Epithelial cell of esophagus (primary cell): ENCODE results near the gene HOXA9.

Experiments
- DNase-seq: peaks from one replicate; pipeline ENCODE4 v3.0.0; 2010; ENCODE audit warnings: low read depth
- H3K4me3 ChIP-seq: 2 replicates; pipeline ENCODE4 v1.5.1; 2011; ENCODE audit warnings: mild to moderate bottlenecking, low read length, control low read depth
- TF ChIP-seq, protein P1 (sequence below): IDR thresholded peaks from 2 replicates; pipeline ENCODE4 v1.5.1; 2011; ENCODE audit warnings: low read depth, mild to moderate bottlenecking, low read length, control low read depth, inconsistent platforms; ENCODE audit not compliant: insufficient read depth; ENCODE audit errors: missing control alignments

Gene HOXA9

GRCh38 chr7:27164045-27164366 lies 1.3 kb downstream of the HOXA9 start:
- TF ChIP-seq, protein P1, sequence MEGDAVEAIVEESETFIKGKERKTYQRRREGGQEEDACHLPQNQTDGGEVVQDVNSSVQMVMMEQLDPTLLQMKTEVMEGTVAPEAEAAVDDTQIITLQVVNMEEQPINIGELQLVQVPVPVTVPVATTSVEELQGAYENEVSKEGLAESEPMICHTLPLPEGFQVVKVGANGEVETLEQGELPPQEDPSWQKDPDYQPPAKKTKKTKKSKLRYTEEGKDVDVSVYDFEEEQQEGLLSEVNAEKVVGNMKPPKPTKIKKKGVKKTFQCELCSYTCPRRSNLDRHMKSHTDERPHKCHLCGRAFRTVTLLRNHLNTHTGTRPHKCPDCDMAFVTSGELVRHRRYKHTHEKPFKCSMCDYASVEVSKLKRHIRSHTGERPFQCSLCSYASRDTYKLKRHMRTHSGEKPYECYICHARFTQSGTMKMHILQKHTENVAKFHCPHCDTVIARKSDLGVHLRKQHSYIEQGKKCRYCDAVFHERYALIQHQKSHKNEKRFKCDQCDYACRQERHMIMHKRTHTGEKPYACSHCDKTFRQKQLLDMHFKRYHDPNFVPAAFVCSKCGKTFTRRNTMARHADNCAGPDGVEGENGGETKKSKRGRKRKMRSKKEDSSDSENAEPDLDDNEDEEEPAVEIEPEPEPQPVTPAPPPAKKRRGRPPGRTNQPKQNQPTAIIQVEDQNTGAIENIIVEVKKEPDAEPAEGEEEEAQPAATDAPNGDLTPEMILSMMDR: no peak
- DNase-seq: no peak
- H3K4me3 ChIP-seq: no peak overlapping the region

DNA sequence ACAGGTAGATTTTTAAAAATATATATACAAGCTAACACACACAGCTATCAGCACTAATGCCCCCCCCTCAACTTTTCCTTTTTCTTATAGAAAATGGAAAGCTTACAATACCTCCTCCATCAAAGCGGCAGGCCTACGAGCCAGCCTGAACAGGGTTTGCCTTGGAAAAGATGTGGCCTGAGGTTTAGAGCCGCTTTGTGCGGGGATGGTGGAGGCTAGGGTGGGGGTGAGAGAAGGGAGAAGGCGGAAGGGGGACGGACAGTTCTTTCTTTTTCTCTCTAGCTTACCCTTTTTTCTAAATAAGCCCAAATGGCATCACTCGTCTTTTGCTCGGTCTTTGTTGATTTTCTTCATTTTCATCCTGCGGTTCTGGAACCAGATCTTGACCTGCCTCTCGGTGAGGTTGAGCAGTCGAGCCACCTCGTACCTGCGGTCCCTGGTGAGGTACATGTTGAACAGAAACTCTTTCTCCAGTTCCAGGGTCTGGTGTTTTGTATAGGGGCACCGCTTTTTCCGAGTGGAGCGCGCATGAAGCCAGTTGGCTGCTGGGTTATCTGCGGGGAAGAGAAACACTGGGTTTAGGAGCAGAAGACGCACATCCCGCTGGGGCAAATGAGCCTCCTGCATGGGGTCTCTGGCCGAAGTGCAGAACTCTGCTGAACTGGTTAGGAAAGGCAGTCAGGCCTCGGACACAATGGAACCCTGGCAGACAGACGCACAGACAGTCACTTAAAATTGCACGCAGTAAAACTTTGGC lies 1.9 kb downstream of the HOXA9 start:
- H3K4me3 ChIP-seq: no peak overlapping the region
- no peak for DNase-seq
- TF ChIP-seq, protein P1: no peak

DNA sequence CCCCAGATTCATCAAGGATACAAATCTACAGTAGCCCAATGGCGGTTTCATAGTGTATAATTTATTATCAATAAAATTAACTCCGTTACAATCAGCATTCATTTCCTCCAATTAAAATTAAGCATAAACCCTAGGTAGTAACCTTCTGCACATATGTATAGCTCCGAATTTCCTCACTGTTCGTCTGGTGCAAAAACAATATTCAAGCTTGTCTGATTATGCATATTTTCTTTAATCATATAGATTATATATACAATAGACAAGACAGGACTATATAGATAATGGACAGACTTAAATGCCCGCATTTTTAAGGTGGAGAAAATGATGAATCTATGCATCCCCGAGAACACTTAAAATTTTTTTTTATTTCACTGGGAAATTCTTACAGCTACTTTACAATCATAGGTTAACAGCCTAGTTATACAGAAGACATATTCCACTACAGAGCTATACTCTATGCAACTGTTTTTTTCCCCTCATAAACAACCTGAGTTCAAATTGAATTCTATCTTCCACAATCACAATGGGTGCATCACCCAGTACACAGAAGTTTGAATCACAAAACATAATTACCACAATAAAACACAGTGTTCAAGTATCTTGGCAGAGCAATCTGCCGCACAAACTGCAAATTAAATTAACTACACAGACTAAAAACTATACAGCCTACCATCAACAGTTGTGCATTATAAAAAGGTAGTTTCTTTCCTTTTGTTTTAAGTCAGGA lies 2.6 kb downstream of the HOXA9 start:
- H3K4me3 ChIP-seq: no peak overlapping the region
- DNase-seq: no peak
- TF ChIP-seq, protein P1: no peak

DNA sequence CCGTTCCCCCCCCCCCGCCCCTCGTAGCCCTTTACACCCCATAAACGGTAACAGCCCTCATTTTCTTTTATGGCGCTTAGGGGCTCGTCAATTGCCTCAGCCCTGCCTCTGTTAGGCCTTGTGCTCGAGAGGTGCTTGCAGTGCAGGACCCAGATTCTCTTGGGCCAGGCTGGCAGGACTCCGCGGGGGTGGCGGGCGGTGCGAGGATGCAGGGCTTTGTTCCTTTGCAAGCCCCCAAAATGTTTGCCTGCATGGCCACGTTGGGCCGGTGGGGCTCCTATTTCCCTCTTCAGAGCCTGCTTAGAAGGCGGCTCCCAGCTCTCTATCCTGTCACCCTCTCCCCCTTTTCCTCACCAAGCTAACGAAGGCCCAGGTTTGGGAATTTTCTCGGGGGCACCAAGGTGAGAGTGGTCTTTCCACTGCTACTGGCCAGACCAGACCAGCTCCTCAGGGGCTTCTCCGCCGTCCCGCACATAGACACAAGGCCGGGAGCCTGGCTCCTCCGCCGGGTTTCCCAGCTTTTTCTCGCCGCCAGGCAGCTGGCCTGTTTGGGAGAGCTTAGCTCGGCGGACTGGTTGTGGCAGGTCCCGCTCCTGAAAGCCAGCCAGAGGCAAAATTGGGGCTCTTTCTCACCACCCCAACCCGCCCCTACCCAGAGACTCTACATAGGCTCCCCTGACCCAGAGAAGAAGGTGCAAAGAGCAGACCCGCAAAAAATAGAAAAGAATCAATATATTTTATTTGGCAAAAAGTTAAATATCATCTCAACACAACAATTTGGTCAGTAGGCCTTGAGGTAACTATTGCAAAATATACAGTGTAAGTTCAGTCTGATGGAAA lies 3.4 kb downstream of the HOXA9 start:
- H3K4me3 ChIP-seq: no peak overlapping the region
- TF ChIP-seq, protein P1: no peak
- DNase-seq: no peak

DNA sequence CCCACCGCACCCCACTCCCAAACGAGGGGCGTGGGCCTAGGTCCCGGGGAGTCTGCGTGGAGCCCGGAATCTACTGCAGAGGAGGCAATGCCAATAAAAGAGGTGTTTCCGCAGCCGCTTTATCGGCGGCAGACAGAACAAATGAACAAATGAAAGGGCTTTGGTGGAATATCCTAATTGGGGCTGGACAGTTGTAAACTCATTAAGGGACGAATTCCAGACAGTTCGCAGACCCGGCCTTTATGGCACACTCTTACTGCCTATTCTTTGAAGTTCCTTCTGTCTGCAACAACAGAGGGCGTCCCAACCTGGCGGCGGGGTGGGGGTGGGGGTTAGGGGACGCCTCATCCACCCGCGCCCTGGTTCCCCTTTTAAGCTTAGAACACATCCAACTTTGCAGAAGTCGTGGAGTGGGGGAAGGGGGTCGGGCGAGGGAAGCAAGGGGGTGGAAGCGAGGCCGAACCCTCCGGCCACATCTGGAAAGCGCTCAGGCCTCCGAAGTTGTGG lies 4.1 kb downstream of the HOXA9 start:
- H3K4me3 ChIP-seq: peak overlapping the region; percentile 52
- DNase-seq: no peak
- TF ChIP-seq, protein P1: no peak

DNA sequence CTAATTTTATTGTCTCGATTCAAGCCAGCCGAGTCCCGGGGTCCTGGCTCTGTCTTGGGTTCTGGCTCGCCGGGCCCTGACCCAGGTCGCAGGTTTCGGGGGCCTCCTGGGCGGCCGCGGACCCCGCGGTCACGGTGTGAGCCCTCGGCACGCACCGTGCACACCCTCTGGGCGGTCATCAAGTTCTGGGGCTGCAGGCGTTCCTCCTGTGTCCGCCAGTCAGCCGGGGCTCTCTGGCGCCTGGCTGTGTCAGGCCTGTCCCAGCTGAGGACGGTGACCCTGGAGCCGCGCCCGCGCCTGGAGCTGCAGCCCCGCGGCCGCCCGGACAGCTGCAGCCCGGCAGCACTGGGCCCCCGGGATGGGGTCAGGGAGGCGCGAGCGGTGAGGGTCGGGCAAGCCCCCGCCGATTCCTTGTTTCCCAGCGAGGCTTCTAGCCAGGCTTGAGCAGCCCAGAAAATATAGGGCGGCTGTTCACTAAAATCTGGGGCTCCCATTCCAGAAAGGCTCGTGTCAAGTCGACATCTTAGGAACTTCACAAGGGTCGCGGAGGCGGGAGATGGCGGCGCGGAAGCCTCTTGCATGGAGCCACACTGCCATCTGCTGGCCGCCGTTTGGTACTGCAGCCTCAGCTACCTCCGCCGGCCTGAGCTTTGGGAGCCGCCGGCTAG lies 4.7 kb downstream of the HOXA9 start:
- TF ChIP-seq, protein P1: peak; percentile 91
- DNase-seq: peak; percentile 75
- peak overlapping the region; percentile 52 for H3K4me3 ChIP-seq
